ENCODE measurements around the gene UNC79.

DNA sequence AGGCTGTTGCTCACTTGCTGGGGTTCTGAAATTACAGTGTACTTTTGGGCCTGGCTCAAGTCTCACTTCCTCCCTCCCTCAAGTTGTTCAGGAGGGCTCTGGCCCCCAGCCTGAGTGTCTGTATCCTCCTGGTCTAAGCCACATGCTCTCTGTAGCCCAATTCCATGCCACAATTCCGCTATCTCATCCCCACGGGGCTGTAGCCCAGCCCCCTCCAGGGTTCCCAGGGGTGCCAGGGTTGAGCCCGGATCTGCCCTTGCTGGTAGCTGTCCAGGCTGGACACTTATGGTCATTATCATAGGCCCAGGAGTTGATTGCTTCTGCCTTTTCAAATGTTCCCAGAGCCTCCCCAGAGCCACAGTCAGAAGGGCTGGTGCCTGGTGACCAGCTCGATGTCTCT, 292.3 kb downstream of the UNC79 start:
- TF ChIP-seq, protein P1, sequence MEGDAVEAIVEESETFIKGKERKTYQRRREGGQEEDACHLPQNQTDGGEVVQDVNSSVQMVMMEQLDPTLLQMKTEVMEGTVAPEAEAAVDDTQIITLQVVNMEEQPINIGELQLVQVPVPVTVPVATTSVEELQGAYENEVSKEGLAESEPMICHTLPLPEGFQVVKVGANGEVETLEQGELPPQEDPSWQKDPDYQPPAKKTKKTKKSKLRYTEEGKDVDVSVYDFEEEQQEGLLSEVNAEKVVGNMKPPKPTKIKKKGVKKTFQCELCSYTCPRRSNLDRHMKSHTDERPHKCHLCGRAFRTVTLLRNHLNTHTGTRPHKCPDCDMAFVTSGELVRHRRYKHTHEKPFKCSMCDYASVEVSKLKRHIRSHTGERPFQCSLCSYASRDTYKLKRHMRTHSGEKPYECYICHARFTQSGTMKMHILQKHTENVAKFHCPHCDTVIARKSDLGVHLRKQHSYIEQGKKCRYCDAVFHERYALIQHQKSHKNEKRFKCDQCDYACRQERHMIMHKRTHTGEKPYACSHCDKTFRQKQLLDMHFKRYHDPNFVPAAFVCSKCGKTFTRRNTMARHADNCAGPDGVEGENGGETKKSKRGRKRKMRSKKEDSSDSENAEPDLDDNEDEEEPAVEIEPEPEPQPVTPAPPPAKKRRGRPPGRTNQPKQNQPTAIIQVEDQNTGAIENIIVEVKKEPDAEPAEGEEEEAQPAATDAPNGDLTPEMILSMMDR (IDR thresholded peaks at IDR 0.05) = no peak
- TF ChIP-seq POLR2A (IDR thresholded peaks at IDR 0.05) = no peak

Measured in Peyer's patch (tissue), 4 donors.